Spinal cord (tissue), 10 donors: ENCODE results near the gene BABAM1. TPM values are rescaled to one million over a fixed set of nuclear protein-coding genes. Genes with fewer than 3 reads are reported as not detected.
"Not testable (repeated sequence)": the region's sequence is repeated elsewhere in the genome, so short reads cannot be mapped to it uniquely, and the experiment has no call there.

ENCODE experiments used
- DNase-seq, 6 donors: peaks; one replicate each; pipeline versions ENCODE4 v3.0.0 to v3.0.0-alpha.2; 2013 to 2015; ENCODE audit warnings: low spot score in 6 of 6, low read depth in 4 of 6
- H3K27ac ChIP-seq: one replicate; pipeline ENCODE4 v1.5.1; 2013; ENCODE audit warnings: low read depth, low read length, control low read depth
- H3K27me3 ChIP-seq: one replicate; pipeline ENCODE4 v1.6.1; 2013; ENCODE audit warnings: low read length; ENCODE audit not compliant: control insufficient read depth, insufficient read depth
- H3K36me3 ChIP-seq: one replicate; pipeline ENCODE4 v1.6.1; 2013; ENCODE audit warnings: low read length; ENCODE audit not compliant: control insufficient read depth, insufficient read depth
- H3K4me1 ChIP-seq: one replicate; pipeline ENCODE4 v1.6.1; 2013; ENCODE audit warnings: low read length; ENCODE audit not compliant: control insufficient read depth, insufficient read depth
- H3K4me3 ChIP-seq: one replicate; pipeline ENCODE4 v1.5.1; 2013; ENCODE audit warnings: low read depth, low read length, control low read depth
- H3K9me3 ChIP-seq: one replicate; pipeline ENCODE4 v1.6.1; 2013; ENCODE audit warnings: low read length; ENCODE audit not compliant: control insufficient read depth, insufficient read depth
- WGBS: methylation state at CpG from one replicate; pipeline ENCODE4 v1.1.5; 2013; ENCODE audit warnings: missing lambda C conversion rate; ENCODE audit not compliant: insufficient coverage; 5-methylcytosine and 5-hydroxymethylcytosine counted together
- polyA plus RNA-seq, 2 donors: library from polyadenylated mRNA; unstranded; fragments of 120-200 nt; gene quantifications; one replicate each; pipeline ENCODE4 v1.2.1, GENCODE V29; 2013; ENCODE audit not compliant: insufficient read length in 2 of 2
- total RNA-seq, 2 donors: library from RNA; depleted of rRNA in 1 of 2; stranded (reverse); fragments of 120-200 nt in 1 of 2; fragments of >200 nt in 1 of 2; gene quantifications; one replicate each; pipeline versions ENCODE4 v1.2.3 to v1.2.4, GENCODE V29; 2013 to 2014
- donor health status: healthy.

BABAM1 gene
- total and polyA plus RNA-seq, 4 donors = 60.1 to 137 (median 116) TPM

- 96% methylated on average over 9 of the region's 11 CpGs for whole genome bisulfite sequencing
These were observed 19.0 kb downstream of the BABAM1 start for GRCh38 chr19:17286263-17286662.

GRCh38 chr19:17286752-17287151, 19.5 kb downstream of the BABAM1 start:
- Histone ChIP-seq H3K36me3 (peaks cover 26% of the 10 kb centered on the region), H3K27ac (no peak overlapping the region), H3K27me3 (peaks cover 7% of the 10 kb centered on the region), H3K4me1 (peaks cover 16% of the 10 kb centered on the region), H3K9me3 (no peaks in the 10 kb centered on the region), H3K4me3 (no peak overlapping the region)
- 94% methylated on average over 8 of the region's 9 CpGs for WGBS
- no peak for DNase-seq

More at GRCh38 chr19:17286263-17286662, 19.0 kb downstream of the BABAM1 start:
- Histone ChIP-seq H3K4me3 (no peak overlapping the region), H3K36me3 (peaks cover 24% of the 10 kb centered on the region), H3K9me3 (no peaks in the 10 kb centered on the region), H3K4me1 (peaks cover 21% of the 10 kb centered on the region), H3K27ac (no peak overlapping the region), H3K27me3 (peaks cover 12% of the 10 kb centered on the region)
- DNase-seq = no peak

- Histone ChIP-seq H3K4me1 (peaks cover 14% of the 10 kb centered on the region), H3K27ac (no peak overlapping the region), H3K27me3 (no peaks in the 10 kb centered on the region), H3K36me3 (peaks cover 38% of the 10 kb centered on the region), H3K9me3 (no peaks in the 10 kb centered on the region), H3K4me3 (no peak overlapping the region)
- 17% methylated on average over 17 of the region's 22 CpGs for WGBS
- peak in 2 of 6 donors; percentile 64 to 74 for DNase-seq
These were observed 22.2 kb downstream of the BABAM1 start for GRCh38 chr19:17289489-17289888.

GRCh38 chr19:17292301-17293074, 25.2 kb downstream of the BABAM1 start:
- peak in 3 of 6 donors; percentile 39 to 82 (median 77) for DNase-seq
- Histone ChIP-seq H3K4me3 (peak overlapping the region; percentile 49), H3K27ac (peak overlapping the region; percentile 52), H3K36me3 (peaks cover 33% of the 10 kb centered on the region), H3K4me1 (peaks cover 14% of the 10 kb centered on the region), H3K27me3 (no peaks in the 10 kb centered on the region), H3K9me3 (no peaks in the 10 kb centered on the region)
- 11% methylated on average over 43 of the region's 46 CpGs for WGBS

- Histone ChIP-seq H3K4me3 (no peak overlapping the region), H3K36me3 (peaks cover 33% of the 10 kb centered on the region), H3K9me3 (no peaks in the 10 kb centered on the region), H3K4me1 (peaks cover 14% of the 10 kb centered on the region), H3K27me3 (no peaks in the 10 kb centered on the region), H3K27ac (no peak overlapping the region)
- no peak for DNase-seq
- WGBS = 78% methylated on average over 13 of the region's 14 CpGs
These were observed 26.4 kb downstream of the BABAM1 start for GRCh38 chr19:17293605-17294004.

GRCh38 chr19:17294051-17294891, 27.0 kb downstream of the BABAM1 start:
- no peak overlapping the region for H3K4me3 ChIP-seq
- no peaks in the 10 kb centered on the region for H3K9me3 ChIP-seq
- whole genome bisulfite sequencing = 81% methylated on average over 47 of the region's 48 CpGs
- DNase-seq = no peak
- H3K36me3 ChIP-seq = peaks cover 38% of the 10 kb centered on the region
- peaks cover 14% of the 10 kb centered on the region for H3K4me1 ChIP-seq
- no peaks in the 10 kb centered on the region for H3K27me3 ChIP-seq
- H3K27ac ChIP-seq = no peak overlapping the region

GRCh38 chr19:17295551-17295950, 28.3 kb downstream of the BABAM1 start:
- Histone ChIP-seq H3K36me3 (peaks cover 44% of the 10 kb centered on the region), H3K4me1 (peaks cover 13% of the 10 kb centered on the region)
- WGBS = 96% methylated on average over 5 of the region's 6 CpGs
- DNase-seq, H3K9me3 ChIP-seq, H3K4me3 ChIP-seq, H3K27me3 ChIP-seq, H3K27ac ChIP-seq: not testable (repeated sequence)

GRCh38 chr19:17296273-17296672, 29.0 kb downstream of the BABAM1 start:
- H3K27ac ChIP-seq = no peak overlapping the region
- H3K27me3 ChIP-seq = no peaks in the 10 kb centered on the region
- H3K9me3 ChIP-seq = no peaks in the 10 kb centered on the region
- no peak overlapping the region for H3K4me3 ChIP-seq
- H3K4me1 ChIP-seq = peaks cover 13% of the 10 kb centered on the region
- WGBS = 95% methylated on average over 2 of the region's 4 CpGs
- DNase-seq = no peak
- H3K36me3 ChIP-seq = peaks cover 48% of the 10 kb centered on the region

GRCh38 chr19:17296976-17297375, 29.7 kb downstream of the BABAM1 start:
- no peaks in the 10 kb centered on the region for H3K27me3 ChIP-seq
- WGBS = 89% methylated on average over 4 of the region's 6 CpGs
- no peak overlapping the region for H3K27ac ChIP-seq
- H3K4me1 ChIP-seq = peaks cover 14% of the 10 kb centered on the region
- no peak overlapping the region for H3K4me3 ChIP-seq
- no peak for DNase-seq
- no peaks in the 10 kb centered on the region for H3K9me3 ChIP-seq
- peaks cover 48% of the 10 kb centered on the region for H3K36me3 ChIP-seq
